HG02678 (cell line): Measurements from ENCODE around the gene POU2F2.
A peak's percentile ranks its signal among the peaks of the same experiment; 100 is the strongest.

Experiments used
- ATAC-seq: cut with Tn5 transposase; IDR thresholded peaks from one replicate; pipeline ENCODE4 v1.9.1; 2021; ENCODE audit warnings: mild to moderate bottlenecking, moderate library complexity; ENCODE audit not compliant: unreplicated experiment

The POU2F2 gene

GRCh38 chr19:42083537-42083936, 48.7 kb downstream of the POU2F2 start:
- ATAC-seq, result no peak

- no peak for ATAC-seq
These were observed 50.6 kb downstream of the POU2F2 start for GRCh38 chr19:42081584-42082203.

DNA sequence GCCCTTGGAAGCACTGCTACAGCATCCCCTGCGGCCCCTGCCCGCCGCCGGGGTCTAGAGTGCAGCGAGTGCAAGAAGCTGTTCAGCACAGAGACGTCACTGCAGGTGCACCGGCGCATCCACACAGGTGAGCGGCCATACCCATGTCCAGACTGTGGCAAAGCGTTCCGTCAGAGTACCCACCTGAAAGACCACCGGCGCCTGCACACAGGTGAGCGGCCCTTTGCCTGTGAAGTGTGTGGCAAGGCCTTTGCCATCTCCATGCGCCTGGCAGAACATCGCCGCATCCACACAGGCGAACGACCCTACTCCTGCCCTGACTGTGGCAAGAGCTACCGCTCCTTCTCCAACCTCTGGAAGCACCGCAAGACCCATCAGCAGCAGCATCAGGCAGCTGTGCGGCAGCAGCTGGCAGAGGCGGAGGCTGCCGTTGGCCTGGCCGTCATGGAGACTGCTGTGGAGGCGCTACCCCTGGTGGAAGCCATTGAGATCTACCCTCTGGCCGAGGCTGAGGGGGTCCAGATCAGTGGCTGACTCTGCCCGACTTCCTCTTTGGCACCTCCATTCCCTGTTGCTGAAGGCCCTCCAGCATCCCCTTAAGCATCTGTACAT, 51.4 kb downstream of the POU2F2 start:
- no peak for ATAC-seq

DNA sequence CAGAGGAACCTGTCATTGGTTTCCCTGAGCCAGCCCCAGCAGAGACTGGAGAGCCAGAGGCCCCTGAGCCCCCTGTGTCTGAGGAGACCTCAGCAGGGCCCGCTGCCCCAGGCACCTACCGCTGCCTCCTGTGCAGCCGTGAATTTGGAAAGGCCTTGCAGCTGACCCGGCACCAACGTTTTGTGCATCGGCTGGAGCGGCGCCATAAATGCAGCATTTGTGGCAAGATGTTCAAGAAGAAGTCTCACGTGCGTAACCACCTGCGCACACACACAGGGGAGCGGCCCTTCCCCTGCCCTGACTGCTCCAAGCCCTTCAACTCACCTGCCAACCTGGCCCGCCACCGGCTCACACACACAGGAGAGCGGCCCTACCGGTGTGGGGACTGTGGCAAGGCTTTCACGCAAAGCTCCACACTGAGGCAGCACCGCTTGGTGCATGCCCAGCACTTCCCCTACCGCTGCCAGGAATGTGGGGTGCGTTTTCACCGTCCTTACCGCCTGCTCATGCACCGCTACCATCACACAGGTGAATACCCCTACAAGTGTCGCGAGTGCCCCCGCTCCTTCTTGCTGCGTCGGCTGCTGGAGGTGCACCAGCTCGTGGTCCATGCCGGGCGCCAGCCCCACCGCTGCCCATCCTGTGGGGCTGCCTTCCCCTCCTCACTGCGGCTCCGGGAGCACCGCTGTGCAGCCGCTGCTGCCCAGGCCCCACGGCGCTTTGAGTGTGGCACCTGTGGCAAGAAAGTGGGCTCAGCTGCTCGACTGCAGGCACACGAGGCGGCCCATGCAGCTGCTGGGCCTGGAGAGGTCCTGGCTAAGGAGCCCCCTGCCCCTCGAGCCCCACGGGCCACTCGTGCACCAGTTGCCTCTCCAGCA, 52.1 kb downstream of the POU2F2 start:
- ATAC-seq, result no peak

DNA sequence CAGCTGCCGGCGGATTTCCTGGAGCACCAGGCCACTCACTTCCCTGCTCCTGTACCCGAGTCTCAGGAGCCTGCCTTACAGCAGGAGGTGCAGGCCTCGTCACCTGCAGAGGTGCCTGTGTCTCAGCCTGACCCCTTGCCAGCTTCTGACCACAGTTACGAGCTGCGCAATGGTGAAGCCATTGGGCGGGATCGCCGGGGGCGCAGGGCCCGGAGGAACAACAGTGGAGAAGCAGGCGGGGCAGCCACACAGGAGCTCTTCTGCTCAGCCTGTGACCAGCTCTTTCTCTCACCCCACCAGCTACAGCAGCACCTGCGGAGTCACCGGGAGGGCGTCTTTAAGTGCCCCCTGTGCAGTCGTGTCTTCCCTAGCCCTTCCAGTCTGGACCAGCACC, 53.0 kb downstream of the POU2F2 start:
- no peak for ATAC-seq

DNA sequence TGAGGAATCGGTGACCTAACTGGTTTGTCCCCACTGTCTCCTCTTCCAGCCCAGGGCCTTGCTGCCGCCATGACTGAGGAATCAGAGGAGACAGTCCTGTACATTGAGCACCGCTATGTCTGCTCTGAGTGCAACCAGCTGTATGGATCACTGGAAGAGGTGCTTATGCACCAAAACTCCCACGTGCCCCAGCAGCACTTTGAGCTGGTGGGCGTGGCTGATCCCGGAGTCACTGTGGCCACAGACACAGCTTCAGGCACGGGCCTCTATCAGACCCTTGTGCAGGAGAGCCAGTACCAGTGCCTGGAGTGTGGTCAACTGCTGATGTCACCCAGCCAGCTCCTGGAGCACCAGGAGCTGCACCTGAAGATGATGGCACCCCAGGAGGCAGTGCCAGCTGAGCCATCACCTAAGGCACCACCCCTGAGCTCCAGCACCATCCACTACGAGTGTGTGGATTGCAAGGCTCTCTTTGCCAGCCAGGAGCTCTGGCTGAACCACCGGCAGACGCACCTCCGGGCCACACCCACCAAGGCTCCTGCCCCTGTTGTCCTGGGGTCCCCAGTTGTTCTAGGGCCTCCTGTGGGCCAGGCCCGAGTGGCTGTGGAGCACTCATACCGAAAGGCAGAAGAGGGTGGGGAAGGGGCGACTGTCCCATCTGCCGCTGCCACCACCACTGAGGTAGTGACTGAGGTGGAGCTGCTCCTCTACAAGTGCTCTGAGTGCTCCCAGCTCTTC, 53.5 kb downstream of the POU2F2 start:
- no peak for ATAC-seq

DNA sequence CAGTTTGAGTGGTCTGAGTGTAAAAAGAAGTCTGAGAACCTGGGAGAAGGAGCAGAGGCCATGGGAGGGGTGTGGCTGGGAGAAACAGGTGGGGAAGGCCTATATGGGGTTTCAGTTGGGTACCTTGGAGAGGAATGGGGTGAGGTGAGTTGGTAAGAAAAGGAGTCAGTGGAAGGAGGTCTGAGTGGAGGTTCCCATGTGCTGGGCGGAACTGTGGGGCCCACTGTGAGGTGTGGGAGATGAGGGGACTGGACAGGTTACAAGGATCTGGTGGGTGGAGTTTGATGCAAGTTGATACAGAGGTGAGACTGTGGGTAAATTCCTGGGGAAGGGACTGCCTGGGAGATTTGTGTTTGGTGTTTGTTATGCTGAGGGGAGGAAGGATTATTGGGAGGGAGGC, 54.2 kb downstream of the POU2F2 start:
- no peak for ATAC-seq

- ATAC-seq, result no peak
These were observed 55.8 kb downstream of the POU2F2 start for GRCh38 chr19:42076380-42076944.

DNA sequence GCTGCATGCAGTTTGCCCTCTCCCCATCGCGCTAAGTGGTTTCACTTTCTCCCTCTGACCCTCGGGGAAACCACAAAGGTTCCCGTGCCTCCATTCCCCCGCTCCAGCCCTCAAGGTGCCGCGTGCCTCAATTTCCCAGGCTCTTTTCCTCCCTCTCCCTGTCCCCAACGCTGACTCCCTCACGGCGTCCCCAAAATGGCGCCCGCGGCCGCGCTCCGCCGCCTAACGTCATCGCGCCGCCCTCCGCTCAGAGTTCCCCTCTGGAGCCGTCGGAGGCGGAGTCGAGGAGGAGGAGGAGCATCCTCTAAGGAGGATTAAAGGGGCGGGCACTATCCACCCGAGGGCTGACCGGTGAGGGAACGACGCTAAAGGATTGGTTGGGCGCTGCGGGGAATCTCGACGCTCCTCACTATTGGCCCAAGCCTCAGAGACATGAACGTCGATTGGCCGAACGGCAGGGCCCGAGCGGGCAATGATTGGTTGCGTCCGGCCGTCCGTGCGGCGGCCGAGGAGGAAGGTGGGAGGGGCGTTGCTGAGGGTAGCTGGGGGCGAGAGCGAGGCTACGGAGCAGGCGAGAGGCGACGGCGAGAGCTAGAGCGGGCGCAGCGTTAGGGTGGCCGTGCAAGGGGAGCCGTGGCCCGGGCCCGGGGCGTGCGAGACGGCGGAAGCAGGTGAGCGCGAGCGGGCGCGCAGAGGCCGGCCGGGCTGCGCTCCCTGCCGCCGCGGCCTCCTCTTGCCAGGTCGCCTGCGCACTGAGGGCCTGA, 56.4 kb downstream of the POU2F2 start, which contains the start of gene ZNF574:
TSS of gene ZNF574 (plus strand) at position 551 of the 764 bp plus-strand sequence. CDS start 2,441 bp downstream, outside the sequence.
- ATAC-seq, result peak; percentile 89

GRCh38 chr19:42075364-42075615, 57.0 kb downstream of the POU2F2 start:
- ATAC-seq, result no peak

- ATAC-seq, result no peak
These were observed 57.5 kb downstream of the POU2F2 start for GRCh38 chr19:42074513-42075363.

- no peak for ATAC-seq
These were observed 61.0 kb downstream of the POU2F2 start for GRCh38 chr19:42071247-42071646.

DNA sequence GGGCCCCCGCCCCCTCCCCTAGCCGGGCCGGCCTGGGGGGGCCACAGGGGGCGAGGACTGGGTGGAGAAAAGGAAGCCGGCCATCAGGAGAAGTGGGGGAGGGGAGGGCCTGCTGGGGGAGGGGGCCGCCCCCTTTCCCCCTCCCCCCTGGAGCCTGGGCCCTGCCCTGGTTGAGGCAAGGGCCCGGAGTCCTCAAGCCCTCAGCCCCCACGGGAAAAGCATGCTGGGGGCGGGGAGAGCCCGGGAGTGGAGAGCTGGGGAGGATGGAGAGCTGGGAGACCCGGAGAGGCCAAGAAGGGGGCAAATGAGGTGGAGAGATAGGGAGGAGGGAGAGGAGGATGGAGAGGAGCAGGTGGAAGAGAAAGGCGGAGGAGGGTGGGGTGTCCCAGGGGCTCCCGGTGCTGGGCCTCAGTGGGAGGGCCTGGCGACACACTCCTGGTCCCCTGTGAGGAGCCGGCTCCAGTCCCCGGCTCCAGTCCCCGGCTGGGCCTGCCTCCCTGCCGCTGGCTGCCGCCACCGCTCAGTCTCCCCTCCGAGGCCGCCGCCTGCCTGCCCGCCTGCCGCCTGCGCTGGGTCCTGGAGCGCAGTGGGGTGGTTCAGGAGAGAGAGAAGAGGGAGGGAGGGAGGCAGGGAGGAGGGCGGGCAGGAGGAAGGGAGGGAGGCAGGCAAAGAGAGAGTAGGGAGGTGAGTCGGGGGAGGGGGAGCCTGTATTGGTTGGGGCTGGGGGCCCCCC, 62.5 kb downstream of the POU2F2 start, which contains the start of gene GRIK5:
TSS of gene GRIK5 (minus strand) at position 588 of the 733 bp plus-strand sequence. CDS start 4,436 bp downstream, outside the sequence.
- ATAC-seq, result no peak

- no peak for ATAC-seq
These were observed 63.3 kb downstream of the POU2F2 start for GRCh38 chr19:42068756-42069571.

DNA sequence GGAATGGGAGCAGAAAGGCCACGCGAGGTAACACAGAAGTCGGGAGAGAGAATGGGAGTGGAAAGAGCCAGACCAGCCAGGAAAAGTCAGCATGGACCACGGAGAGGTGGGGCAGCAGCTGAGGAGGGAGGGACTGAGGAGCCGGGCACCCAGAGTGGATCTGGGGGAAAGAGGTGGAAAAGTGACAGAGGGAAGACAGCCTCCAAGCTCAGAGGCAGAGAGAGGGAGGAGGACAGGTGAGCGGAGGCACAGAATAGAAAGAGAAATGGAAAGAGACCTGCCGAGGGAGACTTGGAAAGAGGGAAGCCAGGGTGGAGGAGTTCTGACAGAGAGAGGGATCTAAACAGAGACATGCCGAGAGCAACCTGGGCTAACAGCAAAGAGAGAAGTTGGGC, 63.9 kb downstream of the POU2F2 start:
- ATAC-seq, result no peak

DNA sequence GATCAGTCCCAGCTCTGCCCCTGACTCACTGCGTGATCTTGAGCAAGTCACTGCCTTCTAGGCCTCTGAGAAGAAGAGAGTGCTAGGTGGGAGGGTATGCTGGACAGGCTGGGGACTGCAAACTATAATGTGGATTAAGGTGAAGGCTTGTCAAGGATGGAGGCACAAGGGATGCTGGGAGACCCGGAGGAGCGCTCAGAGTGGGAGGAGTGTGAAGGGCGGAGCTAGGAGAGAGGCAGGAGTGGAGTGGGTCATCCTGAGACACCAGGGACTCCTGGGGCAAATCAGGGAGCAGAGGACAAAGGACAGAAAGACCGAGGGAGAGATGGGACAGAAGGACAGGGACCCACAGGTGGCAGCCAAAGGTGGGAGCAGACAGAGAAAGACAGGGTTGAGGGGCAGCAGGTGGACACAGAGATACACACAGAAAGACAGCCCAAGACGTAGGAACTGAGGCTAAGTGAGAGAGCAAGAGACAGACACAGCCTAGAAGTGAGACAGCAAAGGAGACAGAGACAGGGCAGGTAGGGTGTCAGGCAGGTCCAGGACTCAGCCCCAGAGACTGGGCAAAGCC, 64.8 kb downstream of the POU2F2 start:
- no peak for ATAC-seq

GRCh38 chr19:42066075-42066754, 66.0 kb downstream of the POU2F2 start:
- ATAC-seq, result no peak
